ENCODE results near the gene PTRH1.
"Not testable (repeated sequence)": the region's sequence is repeated elsewhere in the genome, so short reads cannot be mapped to it uniquely, and the experiment has no call there.

Gene PTRH1, protein sequence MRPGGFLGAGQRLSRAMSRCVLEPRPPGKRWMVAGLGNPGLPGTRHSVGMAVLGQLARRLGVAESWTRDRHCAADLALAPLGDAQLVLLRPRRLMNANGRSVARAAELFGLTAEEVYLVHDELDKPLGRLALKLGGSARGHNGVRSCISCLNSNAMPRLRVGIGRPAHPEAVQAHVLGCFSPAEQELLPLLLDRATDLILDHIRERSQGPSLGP

DNA sequence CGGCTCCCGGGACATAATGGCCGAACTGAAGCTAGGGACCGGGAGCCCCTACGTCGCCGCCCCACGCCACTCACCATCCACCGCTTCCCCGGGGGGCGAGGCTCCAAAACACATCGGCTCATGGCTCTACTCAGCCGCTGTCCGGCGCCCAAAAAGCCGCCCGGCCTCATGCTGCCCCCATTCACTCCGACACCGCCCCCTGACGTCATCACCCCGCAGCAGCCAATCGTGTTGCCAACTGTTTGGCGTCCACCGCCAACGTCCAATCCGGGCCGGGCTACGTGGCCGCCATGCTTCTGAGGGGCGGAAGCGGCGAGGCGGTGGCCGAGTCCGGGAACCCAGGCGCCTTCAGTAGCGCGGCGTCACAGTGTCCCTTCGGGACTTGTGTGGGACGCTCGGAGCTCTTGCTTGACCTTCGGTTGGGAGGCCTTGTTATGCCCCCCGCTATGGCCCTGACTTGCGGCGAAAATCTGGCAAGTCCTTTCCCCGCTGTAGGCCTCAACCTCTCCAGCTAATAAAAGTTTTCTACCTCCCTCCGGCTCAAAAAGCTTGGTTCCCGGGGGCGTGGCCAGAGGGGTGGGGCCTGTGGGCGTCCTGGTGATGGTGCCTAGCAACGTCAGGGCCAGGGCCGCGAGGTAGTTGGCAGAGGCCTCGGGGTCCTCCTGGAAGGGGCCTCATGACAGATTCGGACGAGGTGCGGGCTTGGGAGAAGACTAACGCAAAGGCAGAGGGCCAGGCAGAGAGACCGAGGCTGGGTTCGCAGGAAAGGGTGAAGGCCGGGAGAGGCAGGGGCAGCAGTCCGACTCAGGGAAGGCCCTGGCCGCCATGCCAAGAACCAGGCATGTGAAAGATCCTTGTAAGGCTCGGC, at the start of gene PTRH1, which contains the start of gene TTC16:
TSS of gene PTRH1 (minus strand) at position 194 of the 868 bp plus-strand sequence. CDS start at position 170, 24 bp downstream.
TSS of gene TTC16 (plus strand) at position 610 of the 868 bp plus-strand sequence. CDS start at position 677, 67 bp downstream.
- TF ChIP-seq ZNF274 (IDR thresholded peaks at IDR 0.05; ENCODE audit: low read depth, low read length): no peak
- H3K4me3 ChIP-seq (ENCODE audit: low read length): peak within 1 kb of the TSS; percentile 74

DNA sequence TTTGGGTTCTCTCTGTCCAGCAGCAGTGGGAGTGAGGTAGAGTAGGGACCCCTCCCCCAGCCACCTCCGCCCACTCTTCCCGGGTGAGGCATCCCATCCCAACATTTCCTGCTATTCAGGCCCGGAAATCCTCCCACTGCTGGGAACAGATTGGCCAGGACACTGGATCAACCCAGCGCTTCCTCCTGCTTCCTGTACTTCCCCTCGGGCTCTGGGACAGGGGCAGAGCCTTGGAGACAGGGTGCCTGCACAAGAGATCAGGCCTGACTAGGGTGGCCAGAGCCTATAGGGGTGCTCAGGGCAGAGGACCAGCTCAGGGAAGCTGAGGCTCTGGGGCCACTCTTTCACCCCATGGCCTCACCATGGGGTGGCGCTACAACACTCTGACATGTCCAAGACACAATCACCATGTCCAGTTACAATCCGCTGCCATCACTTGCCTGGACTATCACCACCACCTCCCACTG, 48.5 kb upstream of the PTRH1 start:
- TF ChIP-seq ZNF274 (IDR thresholded peaks at IDR 0.05; ENCODE audit: low read depth, low read length): no peak
- H3K4me3 ChIP-seq (ENCODE audit: low read length): no peak overlapping the region

DNA sequence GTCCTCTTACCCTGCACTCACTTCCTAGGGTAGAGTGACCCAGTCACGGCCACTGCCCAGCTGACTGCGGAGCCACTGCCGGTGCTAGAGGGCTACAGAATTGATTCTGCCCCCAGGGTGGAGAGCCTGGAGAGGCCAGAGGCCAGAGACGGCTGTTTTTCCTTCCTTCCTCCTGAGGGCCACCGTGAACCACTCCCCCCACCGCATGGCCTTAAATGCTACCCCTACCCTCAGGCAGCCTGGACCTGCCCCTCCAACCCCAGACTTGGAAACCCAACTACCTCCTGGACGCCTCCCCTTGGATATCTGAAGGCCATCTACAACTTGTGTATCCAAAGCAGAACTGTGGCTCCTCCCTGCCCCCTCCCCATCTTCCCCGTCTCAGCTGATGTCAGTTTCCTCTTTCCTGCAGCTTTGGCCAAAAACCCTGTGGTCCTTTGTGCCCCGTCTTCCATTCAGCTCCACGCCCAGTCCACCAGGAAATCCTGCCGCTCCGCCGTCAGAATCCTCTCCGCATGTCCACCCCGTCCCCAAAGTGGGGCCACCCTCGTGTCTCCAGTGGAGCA, 46.7 kb upstream of the PTRH1 start:
- no peak for TF ChIP-seq ZNF274 (IDR thresholded peaks at IDR 0.05; ENCODE audit: low read depth, low read length)
- no peak overlapping the region for H3K4me3 ChIP-seq (ENCODE audit: low read length)

DNA sequence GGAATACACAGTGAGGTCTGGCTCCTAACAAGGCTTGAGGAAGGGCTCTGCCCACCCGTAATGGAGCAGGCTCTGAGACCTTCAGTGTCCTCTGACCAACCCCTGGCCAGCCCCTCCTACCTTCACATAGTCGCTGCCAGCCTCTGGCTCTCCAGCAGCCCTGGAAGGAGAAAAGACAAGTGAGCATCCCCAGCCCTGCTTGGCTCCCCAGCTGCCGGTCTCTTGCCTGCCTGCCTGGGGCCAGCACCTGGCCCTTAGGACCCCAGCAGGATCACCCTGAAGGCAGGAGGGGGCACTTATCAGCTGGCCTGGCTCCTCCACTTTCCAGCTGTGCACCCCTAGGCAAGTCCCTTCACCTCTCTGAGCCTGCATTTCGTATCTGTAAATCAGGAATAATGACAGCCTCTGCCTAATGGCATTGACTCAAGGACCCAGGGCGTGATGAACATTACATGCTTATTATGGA, 46.1 kb upstream of the PTRH1 start:
- no peak for TF ChIP-seq ZNF274 (IDR thresholded peaks at IDR 0.05; ENCODE audit: low read depth, low read length)
- H3K4me3 ChIP-seq (ENCODE audit: low read length): no peak overlapping the region

DNA sequence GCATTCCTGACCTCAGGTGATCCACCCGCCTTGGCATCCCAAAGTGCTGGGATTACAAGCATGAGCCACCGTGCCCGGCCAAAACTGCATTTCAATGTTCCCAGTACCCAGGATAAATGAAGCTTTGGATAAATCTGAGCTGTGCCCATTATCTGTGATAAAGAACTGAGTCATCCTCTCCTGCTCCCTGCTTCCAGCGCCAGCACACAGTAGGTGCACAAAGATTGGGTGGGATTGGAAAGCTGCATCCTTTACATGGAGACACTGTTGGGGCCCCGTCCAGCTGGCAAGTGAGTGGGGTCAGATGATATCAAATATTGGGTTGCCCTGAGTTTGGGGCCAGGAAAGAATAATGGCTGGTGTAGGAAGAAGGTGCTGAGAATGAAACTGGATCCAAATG, 45.6 kb upstream of the PTRH1 start:
- no peak overlapping the region for H3K4me3 ChIP-seq (ENCODE audit: low read length)
- no peak for TF ChIP-seq ZNF274 (IDR thresholded peaks at IDR 0.05; ENCODE audit: low read depth, low read length)

DNA sequence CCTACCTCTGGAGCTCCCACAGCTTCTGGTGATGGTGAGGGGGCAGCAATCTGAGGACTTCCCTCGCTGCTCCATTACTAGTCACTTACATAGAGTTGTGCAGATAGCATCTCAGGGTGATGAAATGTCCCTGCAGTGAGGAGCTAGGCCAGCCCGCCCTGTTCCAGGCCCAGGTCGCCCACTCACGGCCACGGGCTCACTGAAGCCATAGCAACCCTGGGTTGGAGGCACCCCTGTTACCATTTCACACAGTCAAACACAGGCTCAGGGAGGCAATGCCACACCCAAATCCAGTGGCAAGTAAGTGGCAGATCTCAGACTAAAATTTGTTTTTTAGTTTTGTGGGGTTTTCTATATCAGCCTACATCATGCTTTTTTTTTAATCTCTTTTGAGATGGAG, 43.4 kb upstream of the PTRH1 start:
- TF ChIP-seq ZNF274 (IDR thresholded peaks at IDR 0.05; ENCODE audit: low read depth, low read length): no peak
- H3K4me3 ChIP-seq (ENCODE audit: low read length): no peak overlapping the region

DNA sequence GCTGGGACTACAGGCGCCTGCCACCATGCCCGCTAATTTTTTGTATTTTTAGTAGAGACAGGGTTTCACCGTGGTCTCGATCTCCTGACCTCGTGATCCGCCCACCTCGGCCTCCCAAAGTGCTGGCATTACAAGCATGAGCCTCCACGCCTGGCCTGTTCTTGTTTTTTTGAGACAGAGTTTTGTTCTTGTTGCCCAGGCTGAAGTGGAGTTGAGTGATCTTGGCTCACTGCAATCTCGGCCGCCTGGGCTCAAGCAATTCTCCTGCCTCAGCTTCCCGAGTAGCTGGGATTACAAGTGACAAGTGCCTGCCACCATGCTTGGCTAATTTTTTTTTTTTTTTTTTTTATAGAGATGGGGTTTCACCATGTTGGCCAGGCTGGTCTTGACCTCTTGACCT, 41.3 kb upstream of the PTRH1 start:
- H3K4me3 ChIP-seq (ENCODE audit: low read length): not testable (repeated sequence)

DNA sequence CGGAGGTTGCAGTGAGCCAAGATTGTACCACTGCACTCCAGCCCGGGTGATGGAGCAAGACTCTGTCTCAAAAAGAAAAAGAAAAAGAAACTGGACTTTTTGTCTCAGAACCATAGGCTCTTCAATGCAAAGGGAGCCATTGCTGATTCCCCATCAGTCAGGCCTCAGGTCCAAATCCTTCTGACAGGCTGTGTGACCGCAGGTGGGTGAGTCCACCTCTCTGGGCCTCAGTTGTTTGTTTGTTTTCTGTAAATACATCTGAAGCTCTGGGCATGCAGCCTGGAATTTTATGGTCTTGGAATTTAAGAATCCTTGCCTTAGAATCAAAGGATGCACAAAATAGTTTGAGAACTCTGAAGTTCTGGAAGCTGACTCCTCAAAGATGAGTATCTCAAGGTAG, 40.8 kb upstream of the PTRH1 start:
- no peak for TF ChIP-seq ZNF274 (IDR thresholded peaks at IDR 0.05; ENCODE audit: low read depth, low read length)
- H3K4me3 ChIP-seq (ENCODE audit: low read length): no peak overlapping the region

DNA sequence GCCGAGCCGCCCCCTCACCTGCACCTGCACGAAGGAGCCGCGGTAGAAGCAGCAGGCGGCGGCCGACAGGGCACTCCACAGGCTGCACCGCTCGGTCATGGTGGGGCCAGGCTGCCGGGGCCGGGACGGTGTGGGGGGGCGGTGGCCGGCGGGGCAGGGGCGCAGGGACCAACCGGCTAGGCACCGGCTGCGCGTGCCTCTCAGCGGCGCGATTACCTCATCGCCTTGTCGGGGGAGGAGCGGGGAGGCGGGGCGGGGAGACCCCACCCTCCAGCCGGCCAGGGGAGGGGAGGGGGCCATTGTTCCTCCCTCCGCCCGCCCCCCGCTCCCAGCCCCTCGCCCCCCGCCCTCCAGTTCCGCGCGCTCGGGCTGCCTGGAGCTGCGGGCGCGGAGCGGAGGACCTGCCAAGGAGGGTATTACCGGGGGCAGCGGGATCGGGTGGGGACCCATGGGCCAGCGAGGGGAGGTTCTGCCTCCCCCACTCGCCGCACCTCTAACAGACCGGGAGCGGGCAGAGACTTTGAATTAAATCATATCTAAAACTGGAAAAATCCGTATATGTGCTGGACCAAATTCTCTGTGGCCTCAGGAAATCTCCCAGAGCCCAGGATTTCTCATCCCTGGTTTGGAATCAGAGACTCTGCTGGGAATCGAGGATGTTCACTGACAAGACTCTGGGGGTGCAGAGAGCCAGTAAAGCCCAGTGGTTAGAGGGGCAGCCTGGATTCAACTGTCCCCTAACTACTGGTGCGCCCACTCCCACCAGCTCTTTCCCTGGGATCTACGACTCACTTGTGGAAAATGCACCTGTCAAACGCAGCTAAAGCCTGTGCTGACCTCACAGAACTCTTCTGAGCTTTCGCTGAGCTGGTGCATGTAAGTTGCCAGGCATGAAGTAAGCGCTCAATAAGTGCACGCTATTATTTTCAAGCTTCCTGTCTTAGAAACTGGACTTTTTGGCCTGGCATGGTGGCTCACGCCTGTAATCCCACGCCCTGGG, 39.9 kb upstream of the PTRH1 start:
- H3K4me3 ChIP-seq (ENCODE audit: low read length): no peak overlapping the region
- no peak for TF ChIP-seq ZNF274 (IDR thresholded peaks at IDR 0.05; ENCODE audit: low read depth, low read length)

DNA sequence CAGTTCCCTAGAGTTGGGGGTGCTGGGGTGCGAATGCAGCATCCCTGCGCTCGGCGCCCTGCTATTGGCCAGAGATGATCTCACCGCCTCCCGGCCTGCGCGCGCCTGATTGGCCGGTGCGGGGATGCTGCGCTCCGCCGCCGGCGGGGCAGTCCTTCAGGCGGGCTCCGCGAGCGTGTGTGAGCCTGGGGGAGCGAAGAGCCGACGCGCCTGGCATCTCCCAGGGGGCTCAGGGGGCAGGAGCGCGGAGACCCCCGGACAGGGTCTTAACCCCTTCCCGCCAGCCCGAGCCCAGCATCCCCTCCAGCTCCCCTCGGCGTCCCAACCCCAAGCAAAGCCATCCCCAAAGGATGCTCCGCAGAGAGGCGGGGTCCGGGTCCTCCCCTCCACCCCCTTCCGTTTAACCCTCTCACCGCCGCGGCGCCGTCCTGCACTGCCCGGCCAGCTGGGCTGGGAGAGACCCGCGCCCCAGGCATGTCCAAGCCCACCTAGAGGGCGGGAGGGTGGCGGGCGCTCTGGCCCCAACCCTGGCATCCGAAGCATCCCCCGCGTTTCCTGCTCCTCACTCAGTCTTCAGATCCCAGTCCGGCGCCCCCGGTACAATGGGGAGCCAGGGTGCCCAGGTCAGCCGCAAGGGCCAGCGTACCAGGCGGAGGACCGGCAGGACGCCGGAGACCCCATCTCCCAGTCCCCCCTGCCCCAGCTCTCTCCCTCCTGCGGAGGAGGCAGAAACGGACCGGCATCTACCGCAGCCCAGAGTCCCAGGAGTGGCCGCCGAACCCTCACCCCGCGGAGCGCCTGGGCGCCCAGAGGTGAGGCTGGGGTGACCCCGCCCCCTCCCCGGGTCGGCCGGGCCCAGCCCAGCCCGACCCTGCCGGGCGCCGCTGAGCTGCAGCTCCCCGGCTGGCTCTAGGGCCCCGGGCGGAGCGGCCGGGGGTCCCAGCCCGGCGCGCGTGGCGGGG, 38.9 kb upstream of the PTRH1 start:
- no peak overlapping the region for H3K4me3 ChIP-seq (ENCODE audit: low read length)
- TF ChIP-seq ZNF274 (IDR thresholded peaks at IDR 0.05; ENCODE audit: low read depth, low read length): no peak

DNA sequence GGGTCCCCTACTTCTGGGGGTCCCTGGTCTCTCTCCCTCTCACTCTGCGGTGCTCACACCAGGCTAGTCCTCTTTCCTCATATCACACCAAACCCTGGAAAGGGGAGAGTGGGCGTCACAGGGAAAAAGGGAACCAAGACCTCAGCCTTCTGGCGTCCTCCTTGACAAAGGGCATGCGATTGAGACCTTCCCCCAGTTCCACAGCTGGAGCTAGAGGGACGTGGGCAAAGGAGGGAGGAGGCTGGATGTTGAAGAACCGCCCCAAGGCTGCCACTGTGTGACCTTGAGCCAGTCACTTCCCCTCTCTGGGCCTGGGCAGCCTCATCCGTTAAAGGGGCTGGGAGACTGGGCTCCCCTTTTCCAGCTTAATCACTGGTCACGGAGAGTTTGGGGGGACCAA, 38.2 kb upstream of the PTRH1 start:
- TF ChIP-seq ZNF274 (IDR thresholded peaks at IDR 0.05; ENCODE audit: low read depth, low read length): no peak
- no peak overlapping the region for H3K4me3 ChIP-seq (ENCODE audit: low read length)

DNA sequence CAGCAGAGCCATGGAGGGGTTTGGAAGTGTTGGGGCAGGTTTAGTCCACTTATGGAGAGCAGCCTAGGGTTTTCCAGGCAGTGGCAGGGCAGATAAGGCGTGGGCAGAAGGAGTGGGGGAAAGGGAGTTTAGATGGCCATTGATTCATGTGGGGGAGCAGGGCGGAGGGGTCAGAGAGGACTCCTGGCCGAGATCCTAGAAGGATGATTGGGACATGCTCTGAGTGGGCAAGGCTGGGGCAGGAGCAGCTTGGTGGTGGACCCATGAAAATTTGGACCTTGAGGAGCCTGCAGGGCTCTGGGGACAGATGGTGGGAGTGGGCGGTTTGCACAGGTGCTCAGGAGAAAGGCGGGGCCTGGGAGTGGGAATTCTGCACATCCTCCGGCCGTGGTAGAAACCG, 37.7 kb upstream of the PTRH1 start:
- no peak for TF ChIP-seq ZNF274 (IDR thresholded peaks at IDR 0.05; ENCODE audit: low read depth, low read length)
- no peak overlapping the region for H3K4me3 ChIP-seq (ENCODE audit: low read length)

Measured in GM08714 (cell line).